GM23338 (cell line): ENCODE results near the gene CDK7. TPM values are rescaled to one million over a fixed set of nuclear protein-coding genes. Genes with fewer than 3 reads are reported as not detected.

Experiments used
- ATAC-seq: fragments of 200-7000 bp; cut with Tn5 transposase; 3 replicates; pipeline ENCODE4 v1.9.1; 2020
- DNase-seq: peaks from one replicate; pipeline ENCODE4 v3.0.0-alpha.2; 2015; ENCODE audit warnings: low spot score
- H2AFZ ChIP-seq: fragments of 200-600 bp; sonication (generic); 2 replicates; pipeline ENCODE4 v1.8.0; 2016; ENCODE audit warnings: antibody characterized with exemption, mild to moderate bottlenecking, moderate library complexity
- H3F3A ChIP-seq: fragments of 200-600 bp; sonication (generic); replicated peaks from 2 replicates; pipeline ENCODE4 v1.8.0; 2017; ENCODE audit warnings: antibody characterized with exemption, mixed run types, low read depth
- H3K27ac ChIP-seq: fragments of 200-600 bp; sonication (generic); 2 replicates; pipeline ENCODE4 v1.6.1; 2016; ENCODE audit warnings: low read depth
- H3K27me3 ChIP-seq: fragments of 200-600 bp; sonication (generic); 2 replicates; pipeline ENCODE4 v1.8.0; 2016; ENCODE audit warnings: mild to moderate bottlenecking, mixed run types, moderate library complexity; ENCODE audit not compliant: insufficient read depth
- H3K36me3 ChIP-seq: fragments of 200-600 bp; sonication (generic); 2 replicates; pipeline ENCODE4 v1.8.0; 2016; ENCODE audit warnings: mild to moderate bottlenecking; ENCODE audit not compliant: insufficient read depth
- H3K4me1 ChIP-seq: fragments of 200-600 bp; sonication (generic); 2 replicates; pipeline ENCODE4 v1.8.0; 2016; ENCODE audit warnings: mild to moderate bottlenecking, moderate library complexity; ENCODE audit not compliant: insufficient read depth
- H3K4me2 ChIP-seq: fragments of 200-600 bp; sonication (generic); 2 replicates; pipeline ENCODE4 v1.7.1; 2017; ENCODE audit warnings: mixed run types
- H3K4me3 ChIP-seq: fragments of 200-600 bp; sonication (generic); 2 replicates; pipeline ENCODE4 v1.6.1; 2016; ENCODE audit warnings: mixed run types
- H3K79me2 ChIP-seq: fragments of 200-600 bp; sonication (generic); replicated peaks from 2 replicates; pipeline ENCODE4 v1.8.0; 2017; ENCODE audit warnings: mild to moderate bottlenecking; ENCODE audit not compliant: insufficient read depth
- H3K9me2 ChIP-seq: fragments of 200-600 bp; sonication (generic); 2 replicates; pipeline ENCODE4 v1.8.0; 2017; ENCODE audit not compliant: insufficient read depth
- H4K20me1 ChIP-seq: fragments of 200-600 bp; sonication (generic); replicated peaks from 2 replicates; pipeline ENCODE4 v1.8.0; 2017; ENCODE audit warnings: mild to moderate bottlenecking; ENCODE audit not compliant: insufficient read depth
- H3K27ac Mint-ChIP-seq: 2 replicates; pipeline ENCODE4 v1.8.0; 2020; ENCODE audit warnings: inconsistent platforms, mild to moderate bottlenecking, moderate library complexity, mixed read lengths
- H3K27me3 Mint-ChIP-seq: 3 replicates; pipeline ENCODE4 v1.8.0; 2022; ENCODE audit warnings: low read depth, mild to moderate bottlenecking, moderate library complexity, mixed read lengths, inconsistent platforms; ENCODE audit not compliant: insufficient read depth, poor library complexity
- H3K36me3 Mint-ChIP-seq: 3 replicates; pipeline ENCODE4 v1.8.0; 2021; ENCODE audit warnings: low read depth, mild to moderate bottlenecking, inconsistent platforms, moderate library complexity, mixed read lengths
- H3K4me1 Mint-ChIP-seq: 3 replicates; pipeline ENCODE4 v1.8.0; 2020; ENCODE audit warnings: mild to moderate bottlenecking, inconsistent platforms, mixed read lengths
- H3K4me3 Mint-ChIP-seq: 3 replicates; pipeline ENCODE4 v1.8.0; 2021; ENCODE audit warnings: moderate library complexity, mild to moderate bottlenecking, inconsistent platforms, mixed read lengths
- H3K9me3 Mint-ChIP-seq: 3 replicates; pipeline ENCODE4 v1.8.0; 2020; ENCODE audit warnings: moderate library complexity, mild to moderate bottlenecking, inconsistent platforms, mixed read lengths
- EZH2phosphoT487 ChIP-seq: fragments of 200-600 bp; sonication (generic); IDR thresholded peaks from one replicate; pipeline ENCODE4 v1.8.1; 2018; ENCODE audit warnings: antibody characterized with exemption; ENCODE audit not compliant: unreplicated experiment
- JUNB ChIP-seq: IDR thresholded peaks from one replicate; pipeline ENCODE4 v1.6.1; 2016; ENCODE audit warnings: antibody characterized with exemption; ENCODE audit not compliant: unreplicated experiment
- NANOG ChIP-seq: IDR thresholded peaks from 2 replicates; pipeline ENCODE4 v1.6.1; 2016; ENCODE audit warnings: antibody characterized with exemption, borderline replicate concordance
- POLR2AphosphoS5 ChIP-seq: IDR thresholded peaks from 2 replicates; pipeline ENCODE4 v1.6.1; 2016; ENCODE audit warnings: antibody characterized with exemption, low read depth
- STAT1 ChIP-seq: IDR thresholded peaks from one replicate; pipeline ENCODE4 v1.6.1; 2016; ENCODE audit warnings: antibody characterized with exemption; ENCODE audit not compliant: unreplicated experiment
- ZNF114 ChIP-seq: fragments of 250-450 bp; sonication (Bioruptor Pico); IDR thresholded peaks from 2 replicates; pipeline ENCODE4 v1.5.0; 2020; ENCODE audit warnings: mild to moderate bottlenecking, moderate library complexity
- polyA plus RNA-seq: library from polyadenylated mRNA; unstranded; fragments of >200 nt; fragmentation: Nextera tagmentation; extraction: Ambion mirVana; gene quantifications from 2 replicates; pipeline ENCODE4 v1.2.1, GENCODE V29; 2016
- total RNA-seq: library from RNA; depleted of rRNA; stranded (reverse); fragments of >200 nt; shearing (Covaris generic); gene quantifications from 2 replicates; pipeline ENCODE4 v1.2.3, GENCODE V29; 2014
- TF ChIP-seq, protein P1 (sequence below): IDR thresholded peaks from one replicate; pipeline ENCODE4 v1.6.1; 2018; ENCODE audit warnings: antibody characterized with exemption; ENCODE audit not compliant: unreplicated experiment
- TF ChIP-seq, protein P2 (sequence below): IDR thresholded peaks from 2 replicates; pipeline ENCODE4 v1.6.1; 2016; ENCODE audit warnings: antibody characterized with exemption

The CDK7 gene
- total and polyA plus RNA-seq, 2 experiments from 2014 or later: 78.4 to 80.7 TPM

DNA sequence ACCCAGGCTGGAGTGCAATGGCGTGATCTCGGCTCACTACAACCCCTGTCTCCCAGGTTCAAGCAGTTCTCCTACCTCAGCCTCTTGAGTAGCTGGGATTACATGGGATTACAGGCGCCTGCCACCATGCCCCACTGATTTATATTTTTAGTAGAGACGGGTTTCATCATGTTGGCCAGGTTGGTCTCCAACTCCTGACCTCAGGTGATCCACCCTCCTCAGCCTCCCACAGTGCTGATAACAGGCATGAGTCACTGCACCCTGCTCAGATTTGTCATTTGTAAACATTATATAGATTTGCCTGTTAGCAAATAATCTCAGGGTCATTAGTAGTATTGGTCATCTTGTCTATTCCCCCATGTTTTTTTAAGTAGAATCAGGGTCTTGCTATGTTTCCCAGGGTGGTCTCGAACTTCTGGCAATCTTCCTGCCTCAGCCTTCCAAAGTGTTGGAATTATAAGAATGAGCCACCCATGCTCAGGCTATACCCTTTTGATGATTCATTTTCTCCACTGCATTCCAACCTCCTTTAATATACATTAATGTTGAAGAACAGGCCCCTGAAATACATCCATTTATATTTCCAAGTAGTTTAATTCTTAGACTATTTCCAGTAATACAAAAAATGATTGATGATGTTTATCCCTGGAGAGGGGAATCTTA, 28.0 kb upstream of the CDK7 start:
- H3F3A ChIP-seq: no peaks in the 10 kb centered on the region
- peaks cover 72% of the 10 kb centered on the region for H3K36me3 Mint-ChIP-seq
- H3K4me2 ChIP-seq: no peak overlapping the region
- no peaks in the 10 kb centered on the region for H3K4me1 Mint-ChIP-seq
- no peak overlapping the region for H3K4me3 Mint-ChIP-seq
- peaks cover 11% of the 10 kb centered on the region for H3K36me3 ChIP-seq
- peaks cover 5% of the 10 kb centered on the region for H3K27me3 Mint-ChIP-seq
- H3K27ac Mint-ChIP-seq: no peak overlapping the region
- no peak for ATAC-seq
- H4K20me1 ChIP-seq: 0 out of 2 replicates have a peak, but pooled peaks cover under 1% of the 10 kb centered on the region
- H3K9me2 ChIP-seq: no peaks in the 10 kb centered on the region
- TF ChIP-seq POLR2AphosphoS5 (no peak), NANOG (no peak)
- no peaks in the 10 kb centered on the region for H3K27me3 ChIP-seq
- DNase-seq: no peak
- H3K27ac ChIP-seq: no peak overlapping the region
- H3K4me3 ChIP-seq: no peak overlapping the region
- H3K79me2 ChIP-seq: no peaks in the 10 kb centered on the region
- no peaks in the 10 kb centered on the region for H3K4me1 ChIP-seq
- no peak overlapping the region for H2AFZ ChIP-seq
- H3K9me3 Mint-ChIP-seq: no peaks in the 10 kb centered on the region

DNA sequence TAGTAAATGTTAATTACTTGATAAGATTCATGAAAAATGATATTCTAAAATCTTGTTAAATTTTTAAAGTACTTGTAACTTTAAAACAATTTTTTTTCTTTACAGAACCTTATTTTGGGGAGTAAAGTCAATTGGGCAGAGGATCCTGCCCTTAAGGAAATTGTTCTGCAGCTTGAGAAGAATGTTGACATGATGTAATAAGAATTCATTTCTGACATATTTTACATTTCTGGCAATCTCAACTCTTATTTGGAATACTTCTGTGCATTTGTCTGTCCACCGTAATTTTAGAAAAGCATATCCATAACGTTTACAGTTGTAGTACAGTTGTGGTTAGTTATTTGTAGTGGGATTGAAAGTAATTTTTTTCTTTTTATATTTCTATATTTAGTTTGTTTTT, 25.1 kb upstream of the CDK7 start:
- Mint-ChIP-seq H3K9me3 (no peaks in the 10 kb centered on the region), H3K27ac (no peak overlapping the region), H3K4me3 (no peak overlapping the region), H3K4me1 (no peaks in the 10 kb centered on the region), H3K27me3 (peaks cover 5% of the 10 kb centered on the region), H3K36me3 (peaks cover 65% of the 10 kb centered on the region)
- Histone ChIP-seq H3K4me3 (no peak overlapping the region), H2AFZ (no peak overlapping the region), H3K27ac (no peak overlapping the region), H3K79me2 (no peaks in the 10 kb centered on the region), H3F3A (no peaks in the 10 kb centered on the region), H3K27me3 (no peaks in the 10 kb centered on the region), H3K4me2 (no peak overlapping the region), H3K36me3 (peaks cover 5% of the 10 kb centered on the region; the same call in 1 of the 2 replicates), H3K4me1 (no peaks in the 10 kb centered on the region), H3K9me2 (no peaks in the 10 kb centered on the region), H4K20me1 (no peaks in the 10 kb centered on the region)
- ATAC-seq (no peak), DNase-seq (no peak)
- TF ChIP-seq, protein P1, sequence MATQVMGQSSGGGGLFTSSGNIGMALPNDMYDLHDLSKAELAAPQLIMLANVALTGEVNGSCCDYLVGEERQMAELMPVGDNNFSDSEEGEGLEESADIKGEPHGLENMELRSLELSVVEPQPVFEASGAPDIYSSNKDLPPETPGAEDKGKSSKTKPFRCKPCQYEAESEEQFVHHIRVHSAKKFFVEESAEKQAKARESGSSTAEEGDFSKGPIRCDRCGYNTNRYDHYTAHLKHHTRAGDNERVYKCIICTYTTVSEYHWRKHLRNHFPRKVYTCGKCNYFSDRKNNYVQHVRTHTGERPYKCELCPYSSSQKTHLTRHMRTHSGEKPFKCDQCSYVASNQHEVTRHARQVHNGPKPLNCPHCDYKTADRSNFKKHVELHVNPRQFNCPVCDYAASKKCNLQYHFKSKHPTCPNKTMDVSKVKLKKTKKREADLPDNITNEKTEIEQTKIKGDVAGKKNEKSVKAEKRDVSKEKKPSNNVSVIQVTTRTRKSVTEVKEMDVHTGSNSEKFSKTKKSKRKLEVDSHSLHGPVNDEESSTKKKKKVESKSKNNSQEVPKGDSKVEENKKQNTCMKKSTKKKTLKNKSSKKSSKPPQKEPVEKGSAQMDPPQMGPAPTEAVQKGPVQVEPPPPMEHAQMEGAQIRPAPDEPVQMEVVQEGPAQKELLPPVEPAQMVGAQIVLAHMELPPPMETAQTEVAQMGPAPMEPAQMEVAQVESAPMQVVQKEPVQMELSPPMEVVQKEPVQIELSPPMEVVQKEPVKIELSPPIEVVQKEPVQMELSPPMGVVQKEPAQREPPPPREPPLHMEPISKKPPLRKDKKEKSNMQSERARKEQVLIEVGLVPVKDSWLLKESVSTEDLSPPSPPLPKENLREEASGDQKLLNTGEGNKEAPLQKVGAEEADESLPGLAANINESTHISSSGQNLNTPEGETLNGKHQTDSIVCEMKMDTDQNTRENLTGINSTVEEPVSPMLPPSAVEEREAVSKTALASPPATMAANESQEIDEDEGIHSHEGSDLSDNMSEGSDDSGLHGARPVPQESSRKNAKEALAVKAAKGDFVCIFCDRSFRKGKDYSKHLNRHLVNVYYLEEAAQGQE: no peak

DNA sequence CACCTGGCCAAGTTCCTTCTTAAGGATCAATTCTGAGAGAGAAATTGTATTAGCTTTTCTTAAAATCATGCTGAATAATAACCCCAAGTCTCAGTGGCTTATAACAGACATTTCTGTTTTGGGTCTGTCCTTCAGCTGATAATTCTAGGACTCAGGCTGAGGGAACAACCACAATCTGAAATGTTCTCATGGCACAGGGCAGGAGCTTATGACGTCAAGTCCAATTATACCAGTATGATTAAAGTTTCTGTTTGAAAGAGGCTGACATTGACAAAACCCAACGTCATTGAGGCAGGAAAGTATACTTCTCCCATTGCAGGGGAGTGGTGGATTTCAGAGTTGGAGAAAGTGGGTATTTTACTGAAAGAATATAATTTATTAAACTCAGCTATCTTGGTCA, 23.5 kb upstream of the CDK7 start:
- no peaks in the 10 kb centered on the region for H4K20me1 ChIP-seq
- no peak overlapping the region for H3K4me3 Mint-ChIP-seq
- no peaks in the 10 kb centered on the region for H3K4me1 ChIP-seq
- H3K4me3 ChIP-seq: no peak overlapping the region
- H3K27ac ChIP-seq: no peak overlapping the region
- H3K79me2 ChIP-seq: no peaks in the 10 kb centered on the region
- no peak overlapping the region for H2AFZ ChIP-seq
- no peaks in the 10 kb centered on the region for H3K27me3 ChIP-seq
- peaks cover 60% of the 10 kb centered on the region for H3K36me3 Mint-ChIP-seq
- H3K9me3 Mint-ChIP-seq: no peaks in the 10 kb centered on the region
- H3K4me1 Mint-ChIP-seq: no peaks in the 10 kb centered on the region; the same call in 2 of the 3 replicates
- no peak overlapping the region for H3K4me2 ChIP-seq
- peaks cover 3% of the 10 kb centered on the region for H3K27me3 Mint-ChIP-seq
- DNase-seq (no peak), ATAC-seq (no peak)
- H3K36me3 ChIP-seq: peaks cover 9% of the 10 kb centered on the region; the same call in 1 of the 2 replicates
- H3K9me2 ChIP-seq: no peaks in the 10 kb centered on the region
- no peaks in the 10 kb centered on the region for H3F3A ChIP-seq
- H3K27ac Mint-ChIP-seq: no peak overlapping the region
- no peak for TF ChIP-seq POLR2AphosphoS5
- TF ChIP-seq EZH2phosphoT487: no peak
- no peak for TF ChIP-seq JUNB
- TF ChIP-seq, protein P2, sequence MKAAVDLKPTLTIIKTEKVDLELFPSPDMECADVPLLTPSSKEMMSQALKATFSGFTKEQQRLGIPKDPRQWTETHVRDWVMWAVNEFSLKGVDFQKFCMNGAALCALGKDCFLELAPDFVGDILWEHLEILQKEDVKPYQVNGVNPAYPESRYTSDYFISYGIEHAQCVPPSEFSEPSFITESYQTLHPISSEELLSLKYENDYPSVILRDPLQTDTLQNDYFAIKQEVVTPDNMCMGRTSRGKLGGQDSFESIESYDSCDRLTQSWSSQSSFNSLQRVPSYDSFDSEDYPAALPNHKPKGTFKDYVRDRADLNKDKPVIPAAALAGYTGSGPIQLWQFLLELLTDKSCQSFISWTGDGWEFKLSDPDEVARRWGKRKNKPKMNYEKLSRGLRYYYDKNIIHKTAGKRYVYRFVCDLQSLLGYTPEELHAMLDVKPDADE: no peak
- no peak for TF ChIP-seq NANOG
- no peak for TF ChIP-seq STAT1
- TF ChIP-seq ZNF114 (CRISPR knock-in tag): no peak
- TF ChIP-seq, protein P1: no peak
